Lower lobe of right lung (tissue), 2 donors: ENCODE measurements around the gene RELN. TPM values are rescaled to one million over a fixed set of nuclear protein-coding genes. Genes with fewer than 3 reads are reported as not detected.

Experiments used
- ATAC-seq, 2 donors: fragments of 200-7000 bp; cut with Tn5 transposase; one replicate each; pipeline ENCODE4 v1.9.1; 2020 to 2022; ENCODE audit warnings: mild to moderate bottlenecking in 2 of 2, moderate library complexity in 2 of 2
- DNase-seq: peaks from one replicate; pipeline ENCODE4 v3.0.0-alpha.2; 2020
- H3K27ac ChIP-seq: fragments of 200-600 bp; one replicate; pipeline ENCODE4 v1.8.0; 2022
- H3K27me3 ChIP-seq: fragments of 200-600 bp; one replicate; pipeline ENCODE4 v1.8.0; 2022; ENCODE audit warnings: low read depth
- H3K36me3 ChIP-seq: fragments of 200-600 bp; one replicate; pipeline ENCODE4 v1.8.0; 2022; ENCODE audit warnings: mild to moderate bottlenecking
- H3K4me1 ChIP-seq: fragments of 200-600 bp; one replicate; pipeline ENCODE4 v1.8.0; 2022
- H3K4me3 ChIP-seq: fragments of 200-600 bp; one replicate; pipeline ENCODE4 v1.8.0; 2022; ENCODE audit warnings: mild to moderate bottlenecking
- H3K9me3 ChIP-seq: fragments of 200-600 bp; one replicate; pipeline ENCODE4 v1.8.0; 2022
- intact Hi-C: fragments of 100-400 bp; cut with DNase I; formaldehyde crosslinking; loops from one replicate; pipeline ENCODE4 v1.11.0; 2022
- total RNA-seq: library from RNA; stranded (reverse); fragmentation: NEBNext Ultra II Directional; extraction: Animal tissue kit (Norgen Biotek cat#: 25700); gene quantifications from one replicate; pipeline ENCODE4 v1.2.1, GENCODE V29; 2021
- TF ChIP-seq, protein P1 (sequence below): fragments of 200-600 bp; IDR thresholded peaks from one replicate; pipeline ENCODE4 v1.8.0; 2022; ENCODE audit warnings: antibody characterized with exemption, mild to moderate bottlenecking
- donor health status: DM: no; HTN: yes; CAD: no; lungs with severe emphysema.

The RELN gene
- total RNA-seq, 1 donor from 2014 or later = 3.7 TPM

DNA sequence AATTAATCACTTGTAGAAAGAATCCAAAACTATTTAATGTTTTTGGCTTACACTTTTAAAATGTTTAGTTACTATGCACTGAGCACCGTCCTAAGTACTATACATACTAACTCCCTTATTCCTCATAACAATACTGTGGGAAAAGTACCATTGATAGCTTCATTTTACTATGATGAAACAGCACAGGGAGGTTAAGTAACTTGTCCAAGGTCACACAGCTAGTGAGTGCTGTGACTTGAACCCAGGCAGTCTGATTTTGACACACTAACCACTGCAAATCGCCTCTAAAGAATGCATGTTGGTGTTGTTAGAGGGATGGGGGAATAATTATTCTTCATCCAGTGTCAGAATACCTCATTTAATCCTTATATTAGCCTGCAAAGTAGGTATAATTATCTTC is 1.9 kb upstream of the RELN start:
- H3K27me3 ChIP-seq = peaks cover 48% of the 10 kb centered on the region
- H3K27ac ChIP-seq = no peak overlapping the region
- intact Hi-C loops = no loop called here
- H3K4me3 ChIP-seq = no peak overlapping the region
- no peaks in the 10 kb centered on the region for H3K9me3 ChIP-seq
- TF ChIP-seq, protein P1, sequence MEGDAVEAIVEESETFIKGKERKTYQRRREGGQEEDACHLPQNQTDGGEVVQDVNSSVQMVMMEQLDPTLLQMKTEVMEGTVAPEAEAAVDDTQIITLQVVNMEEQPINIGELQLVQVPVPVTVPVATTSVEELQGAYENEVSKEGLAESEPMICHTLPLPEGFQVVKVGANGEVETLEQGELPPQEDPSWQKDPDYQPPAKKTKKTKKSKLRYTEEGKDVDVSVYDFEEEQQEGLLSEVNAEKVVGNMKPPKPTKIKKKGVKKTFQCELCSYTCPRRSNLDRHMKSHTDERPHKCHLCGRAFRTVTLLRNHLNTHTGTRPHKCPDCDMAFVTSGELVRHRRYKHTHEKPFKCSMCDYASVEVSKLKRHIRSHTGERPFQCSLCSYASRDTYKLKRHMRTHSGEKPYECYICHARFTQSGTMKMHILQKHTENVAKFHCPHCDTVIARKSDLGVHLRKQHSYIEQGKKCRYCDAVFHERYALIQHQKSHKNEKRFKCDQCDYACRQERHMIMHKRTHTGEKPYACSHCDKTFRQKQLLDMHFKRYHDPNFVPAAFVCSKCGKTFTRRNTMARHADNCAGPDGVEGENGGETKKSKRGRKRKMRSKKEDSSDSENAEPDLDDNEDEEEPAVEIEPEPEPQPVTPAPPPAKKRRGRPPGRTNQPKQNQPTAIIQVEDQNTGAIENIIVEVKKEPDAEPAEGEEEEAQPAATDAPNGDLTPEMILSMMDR = no peak
- no peak for DNase-seq
- ATAC-seq = no peak
- H3K36me3 ChIP-seq = no peaks in the 10 kb centered on the region
- H3K4me1 ChIP-seq = peaks cover 15% of the 10 kb centered on the region

DNA sequence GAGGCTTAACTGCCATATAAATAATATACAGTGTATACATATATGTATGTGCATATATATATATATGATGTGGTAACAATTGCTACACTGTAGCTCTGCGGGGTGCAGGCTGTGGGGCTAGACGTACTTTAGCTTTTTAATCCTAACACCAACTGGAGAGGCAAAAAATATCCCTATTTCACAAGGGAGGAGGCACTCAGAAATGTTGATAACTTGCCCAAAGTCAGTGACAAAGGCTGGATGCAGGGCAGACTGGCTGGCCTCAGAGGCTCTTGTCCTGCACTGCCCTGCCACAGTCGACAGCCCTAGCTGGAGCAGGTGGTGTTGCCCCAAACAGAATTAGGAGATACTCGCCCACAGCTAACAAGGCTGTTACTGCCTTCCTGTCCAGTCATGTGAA is 1.5 kb upstream of the RELN start:
- no peak overlapping the region for H3K4me3 ChIP-seq
- DNase-seq (no peak), ATAC-seq (no peak)
- H3K36me3 ChIP-seq = no peaks in the 10 kb centered on the region
- intact Hi-C loops = no loop called here
- no peaks in the 10 kb centered on the region for H3K9me3 ChIP-seq
- TF ChIP-seq, protein P1 = no peak
- H3K27ac ChIP-seq = no peak overlapping the region
- peaks cover 49% of the 10 kb centered on the region for H3K27me3 ChIP-seq
- peaks cover 15% of the 10 kb centered on the region for H3K4me1 ChIP-seq

DNA sequence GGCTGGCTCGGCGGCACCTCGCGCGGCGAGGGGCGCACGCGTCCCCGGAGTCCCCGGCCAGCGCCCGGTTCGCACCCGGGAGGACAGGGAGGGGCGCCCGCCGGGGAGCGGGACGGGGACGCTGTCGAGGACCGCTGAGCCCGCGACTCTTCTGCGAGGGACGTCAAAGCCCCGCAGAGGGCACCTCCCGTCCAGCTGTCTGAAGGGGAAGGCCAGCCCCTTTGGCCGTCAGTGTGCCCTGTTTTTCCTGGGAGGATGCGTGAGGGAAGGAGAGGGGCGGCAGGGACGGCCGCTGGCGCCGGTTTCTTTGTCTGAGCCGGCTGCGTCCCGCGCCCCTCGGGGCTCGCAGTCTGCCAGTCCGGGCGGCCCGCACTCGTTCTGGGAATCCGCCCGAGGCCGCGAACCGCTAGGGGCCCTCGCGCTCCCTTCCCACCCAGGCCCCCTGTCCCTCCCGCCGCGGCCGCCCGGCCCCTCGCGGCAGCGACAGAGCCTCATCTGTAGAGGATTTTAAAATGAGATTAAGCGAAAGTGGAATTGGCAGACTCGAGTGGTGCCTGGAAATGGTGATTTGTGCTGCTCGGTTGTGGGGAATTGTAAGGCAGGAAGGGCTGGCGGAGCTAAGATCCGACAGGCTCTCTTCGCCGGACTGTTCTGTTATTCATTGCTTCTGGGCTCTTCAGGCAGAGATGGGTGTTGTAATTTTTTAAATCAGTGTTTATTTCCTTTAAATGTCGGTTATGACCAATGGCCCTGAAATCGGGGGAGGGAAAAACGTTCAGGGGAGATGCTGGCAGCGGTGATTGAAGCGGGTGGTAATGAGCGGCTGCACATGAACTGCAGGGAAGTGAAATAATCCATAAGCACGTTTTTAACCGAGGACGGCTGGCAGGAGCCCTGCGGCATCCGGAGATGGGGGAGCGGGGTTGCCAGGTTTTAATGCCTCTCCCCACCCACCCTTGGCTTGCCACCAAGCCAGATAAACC is 618 bp upstream of the RELN start:
- peaks cover 52% of the 10 kb centered on the region for H3K27me3 ChIP-seq
- ATAC-seq (peak; percentile 31 to 37), DNase-seq (no peak)
- no peaks in the 10 kb centered on the region for H3K36me3 ChIP-seq
- intact Hi-C loops = no loop called here
- H3K9me3 ChIP-seq = no peaks in the 10 kb centered on the region
- TF ChIP-seq, protein P1 = no peak
- peaks cover 15% of the 10 kb centered on the region for H3K4me1 ChIP-seq
- peak overlapping the region; percentile 50 for H3K4me3 ChIP-seq
- no peak overlapping the region for H3K27ac ChIP-seq

DNA sequence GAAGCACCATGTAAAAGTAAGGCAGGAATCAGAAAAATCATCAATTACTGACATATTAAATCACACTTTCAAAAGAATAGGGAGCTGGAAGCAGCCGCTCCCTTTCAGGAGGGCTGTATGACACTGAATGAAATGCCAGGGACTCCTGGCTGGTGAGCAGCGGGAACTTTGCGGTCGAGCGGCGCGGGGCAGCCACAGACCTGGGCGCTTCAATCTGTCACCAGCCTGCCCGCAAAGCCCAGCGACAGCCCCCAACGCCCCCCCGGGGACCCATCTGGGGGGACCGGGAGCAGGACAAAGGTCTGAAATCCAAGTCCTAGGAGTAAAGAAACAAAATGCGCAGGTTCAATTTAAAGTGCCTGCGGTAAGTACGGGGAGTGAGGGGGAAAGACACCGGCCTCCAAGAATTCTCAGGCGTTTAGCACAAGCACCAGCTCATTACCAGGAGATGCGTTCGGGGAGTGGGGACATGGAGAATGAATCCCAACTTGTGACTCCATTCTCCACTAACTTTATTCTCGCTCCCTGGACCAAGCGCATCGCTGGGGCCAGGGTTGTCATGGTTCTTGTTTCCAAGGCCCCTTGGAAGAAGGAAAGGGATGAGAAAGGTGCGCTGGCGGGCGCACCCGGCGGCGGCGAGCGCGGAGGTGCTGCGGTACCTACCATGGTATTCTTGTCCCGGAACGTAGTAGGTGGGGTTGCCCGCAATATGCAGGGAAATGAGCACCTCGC is 824 bp downstream of the RELN start:
- Histone ChIP-seq H3K4me3 (peak overlapping the region; percentile 37), H3K4me1 (peaks cover 15% of the 10 kb centered on the region), H3K36me3 (no peaks in the 10 kb centered on the region), H3K27me3 (peaks cover 52% of the 10 kb centered on the region), H3K9me3 (no peaks in the 10 kb centered on the region), H3K27ac (no peak overlapping the region)
- DNase-seq = no peak
- ATAC-seq = no peak
- intact Hi-C loops = no loop called here
- TF ChIP-seq, protein P1 = no peak

DNA sequence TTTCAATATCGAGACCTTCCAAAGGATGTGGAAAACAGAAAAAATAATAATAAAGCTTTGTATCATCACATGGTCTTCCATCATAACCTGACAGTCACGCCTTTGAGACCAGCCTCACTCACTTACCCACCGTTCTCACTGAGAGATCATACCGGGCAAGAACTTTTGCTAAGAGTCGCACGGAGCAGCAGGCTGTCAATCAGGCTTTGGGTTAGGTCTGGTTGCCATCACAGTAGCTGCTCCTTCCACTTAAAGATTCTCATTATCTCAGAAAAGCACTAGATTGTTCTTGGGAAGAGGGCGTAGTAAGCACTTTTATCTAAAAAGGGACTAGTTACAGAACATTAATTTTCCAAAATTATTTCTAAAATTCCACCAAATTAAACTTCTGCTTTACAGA is 2.0 kb downstream of the RELN start:
- Histone ChIP-seq H3K27me3 (peaks cover 52% of the 10 kb centered on the region), H3K27ac (no peak overlapping the region), H3K4me1 (peaks cover 15% of the 10 kb centered on the region), H3K36me3 (no peaks in the 10 kb centered on the region), H3K4me3 (no peak overlapping the region), H3K9me3 (no peaks in the 10 kb centered on the region)
- TF ChIP-seq, protein P1 = no peak
- intact Hi-C loops = no loop called here
- no peak for DNase-seq
- no peak for ATAC-seq
